ENCODE data around the gene NTM.
"Not testable (repeated sequence)": the region's sequence is repeated elsewhere in the genome, so short reads cannot be mapped to it uniquely, and the experiment has no call there.

The NTM gene

DNA sequence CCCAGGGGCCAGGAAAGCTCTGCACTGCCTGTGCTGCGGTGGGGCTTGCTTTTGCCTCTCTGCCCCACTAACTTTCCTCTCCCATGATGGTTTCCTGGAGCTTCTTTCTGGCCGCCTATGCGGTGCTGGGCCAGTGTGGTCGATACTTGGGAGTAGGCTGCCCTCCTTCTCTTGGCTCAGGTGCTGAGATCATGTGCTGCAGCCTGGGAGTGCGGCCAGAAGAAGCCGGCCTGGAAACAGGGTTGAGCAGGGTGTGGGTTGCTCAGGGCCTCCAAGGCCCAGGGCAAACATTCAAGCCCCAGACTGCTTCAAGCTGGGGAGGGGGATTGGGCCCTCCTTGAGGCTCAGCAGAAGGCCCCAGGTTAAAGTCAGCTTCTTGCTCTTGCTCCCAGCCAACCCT is 125.0 kb downstream of the NTM start:
- ChIA-PET CTCF (interaction anchor here (0.6 to 0.7 kb wide), 5 partner anchors 16 to 1528 kb away, joined by 3 to 4 read pairs (median 3); no protein-coding TSS in a partner anchor), POLR2A (no interaction called here)
- TF ChIP-seq, protein P1, sequence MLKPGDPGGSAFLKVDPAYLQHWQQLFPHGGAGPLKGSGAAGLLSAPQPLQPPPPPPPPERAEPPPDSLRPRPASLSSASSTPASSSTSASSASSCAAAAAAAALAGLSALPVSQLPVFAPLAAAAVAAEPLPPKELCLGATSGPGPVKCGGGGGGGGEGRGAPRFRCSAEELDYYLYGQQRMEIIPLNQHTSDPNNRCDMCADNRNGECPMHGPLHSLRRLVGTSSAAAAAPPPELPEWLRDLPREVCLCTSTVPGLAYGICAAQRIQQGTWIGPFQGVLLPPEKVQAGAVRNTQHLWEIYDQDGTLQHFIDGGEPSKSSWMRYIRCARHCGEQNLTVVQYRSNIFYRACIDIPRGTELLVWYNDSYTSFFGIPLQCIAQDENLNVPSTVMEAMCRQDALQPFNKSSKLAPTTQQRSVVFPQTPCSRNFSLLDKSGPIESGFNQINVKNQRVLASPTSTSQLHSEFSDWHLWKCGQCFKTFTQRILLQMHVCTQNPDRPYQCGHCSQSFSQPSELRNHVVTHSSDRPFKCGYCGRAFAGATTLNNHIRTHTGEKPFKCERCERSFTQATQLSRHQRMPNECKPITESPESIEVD (tag by site-specific recombination; IDR thresholded peaks at IDR 0.05): no peak
- no peak for TF ChIP-seq ZNF24 (tag by site-specific recombination; IDR thresholded peaks at IDR 0.05)
- no peak for TF ChIP-seq ZNF561 (tag by site-specific recombination; IDR thresholded peaks at IDR 0.05; ENCODE audit: borderline replicate concordance)
- TF ChIP-seq ZNF837 (tag by site-specific recombination; IDR thresholded peaks at IDR 0.05): no peak
- TF ChIP-seq ZFP41 (tag by site-specific recombination; IDR thresholded peaks at IDR 0.05; ENCODE audit: borderline replicate concordance): no peak
- TF ChIP-seq ZNF654 (tag by site-specific recombination; IDR thresholded peaks at IDR 0.05; ENCODE audit: low read depth): no peak
- TF ChIP-seq, protein P2, sequence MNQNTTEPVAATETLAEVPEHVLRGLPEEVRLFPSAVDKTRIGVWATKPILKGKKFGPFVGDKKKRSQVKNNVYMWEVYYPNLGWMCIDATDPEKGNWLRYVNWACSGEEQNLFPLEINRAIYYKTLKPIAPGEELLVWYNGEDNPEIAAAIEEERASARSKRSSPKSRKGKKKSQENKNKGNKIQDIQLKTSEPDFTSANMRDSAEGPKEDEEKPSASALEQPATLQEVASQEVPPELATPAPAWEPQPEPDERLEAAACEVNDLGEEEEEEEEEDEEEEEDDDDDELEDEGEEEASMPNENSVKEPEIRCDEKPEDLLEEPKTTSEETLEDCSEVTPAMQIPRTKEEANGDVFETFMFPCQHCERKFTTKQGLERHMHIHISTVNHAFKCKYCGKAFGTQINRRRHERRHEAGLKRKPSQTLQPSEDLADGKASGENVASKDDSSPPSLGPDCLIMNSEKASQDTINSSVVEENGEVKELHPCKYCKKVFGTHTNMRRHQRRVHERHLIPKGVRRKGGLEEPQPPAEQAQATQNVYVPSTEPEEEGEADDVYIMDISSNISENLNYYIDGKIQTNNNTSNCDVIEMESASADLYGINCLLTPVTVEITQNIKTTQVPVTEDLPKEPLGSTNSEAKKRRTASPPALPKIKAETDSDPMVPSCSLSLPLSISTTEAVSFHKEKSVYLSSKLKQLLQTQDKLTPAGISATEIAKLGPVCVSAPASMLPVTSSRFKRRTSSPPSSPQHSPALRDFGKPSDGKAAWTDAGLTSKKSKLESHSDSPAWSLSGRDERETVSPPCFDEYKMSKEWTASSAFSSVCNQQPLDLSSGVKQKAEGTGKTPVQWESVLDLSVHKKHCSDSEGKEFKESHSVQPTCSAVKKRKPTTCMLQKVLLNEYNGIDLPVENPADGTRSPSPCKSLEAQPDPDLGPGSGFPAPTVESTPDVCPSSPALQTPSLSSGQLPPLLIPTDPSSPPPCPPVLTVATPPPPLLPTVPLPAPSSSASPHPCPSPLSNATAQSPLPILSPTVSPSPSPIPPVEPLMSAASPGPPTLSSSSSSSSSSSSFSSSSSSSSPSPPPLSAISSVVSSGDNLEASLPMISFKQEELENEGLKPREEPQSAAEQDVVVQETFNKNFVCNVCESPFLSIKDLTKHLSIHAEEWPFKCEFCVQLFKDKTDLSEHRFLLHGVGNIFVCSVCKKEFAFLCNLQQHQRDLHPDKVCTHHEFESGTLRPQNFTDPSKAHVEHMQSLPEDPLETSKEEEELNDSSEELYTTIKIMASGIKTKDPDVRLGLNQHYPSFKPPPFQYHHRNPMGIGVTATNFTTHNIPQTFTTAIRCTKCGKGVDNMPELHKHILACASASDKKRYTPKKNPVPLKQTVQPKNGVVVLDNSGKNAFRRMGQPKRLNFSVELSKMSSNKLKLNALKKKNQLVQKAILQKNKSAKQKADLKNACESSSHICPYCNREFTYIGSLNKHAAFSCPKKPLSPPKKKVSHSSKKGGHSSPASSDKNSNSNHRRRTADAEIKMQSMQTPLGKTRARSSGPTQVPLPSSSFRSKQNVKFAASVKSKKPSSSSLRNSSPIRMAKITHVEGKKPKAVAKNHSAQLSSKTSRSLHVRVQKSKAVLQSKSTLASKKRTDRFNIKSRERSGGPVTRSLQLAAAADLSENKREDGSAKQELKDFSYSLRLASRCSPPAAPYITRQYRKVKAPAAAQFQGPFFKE (tag by site-specific recombination; IDR thresholded peaks at IDR 0.05; ENCODE audit: borderline replicate concordance): no peak
- no peak for TF ChIP-seq ZNF785 (tag by site-specific recombination; IDR thresholded peaks at IDR 0.05)
- TF ChIP-seq, protein P3, sequence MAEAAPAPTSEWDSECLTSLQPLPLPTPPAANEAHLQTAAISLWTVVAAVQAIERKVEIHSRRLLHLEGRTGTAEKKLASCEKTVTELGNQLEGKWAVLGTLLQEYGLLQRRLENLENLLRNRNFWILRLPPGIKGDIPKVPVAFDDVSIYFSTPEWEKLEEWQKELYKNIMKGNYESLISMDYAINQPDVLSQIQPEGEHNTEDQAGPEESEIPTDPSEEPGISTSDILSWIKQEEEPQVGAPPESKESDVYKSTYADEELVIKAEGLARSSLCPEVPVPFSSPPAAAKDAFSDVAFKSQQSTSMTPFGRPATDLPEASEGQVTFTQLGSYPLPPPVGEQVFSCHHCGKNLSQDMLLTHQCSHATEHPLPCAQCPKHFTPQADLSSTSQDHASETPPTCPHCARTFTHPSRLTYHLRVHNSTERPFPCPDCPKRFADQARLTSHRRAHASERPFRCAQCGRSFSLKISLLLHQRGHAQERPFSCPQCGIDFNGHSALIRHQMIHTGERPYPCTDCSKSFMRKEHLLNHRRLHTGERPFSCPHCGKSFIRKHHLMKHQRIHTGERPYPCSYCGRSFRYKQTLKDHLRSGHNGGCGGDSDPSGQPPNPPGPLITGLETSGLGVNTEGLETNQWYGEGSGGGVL (tag by site-specific recombination; IDR thresholded peaks at IDR 0.05): no peak
- no peak for TF ChIP-seq ZNF266 (tag by site-specific recombination; IDR thresholded peaks at IDR 0.05; ENCODE audit: low read depth)
- TF ChIP-seq ZNF558 (tag by site-specific recombination; IDR thresholded peaks at IDR 0.05): no peak
- TF ChIP-seq ZNF274 (IDR thresholded peaks at IDR 0.05; ENCODE audit: low read length): no peak
- TF ChIP-seq ZNF274 (tag by site-specific recombination; IDR thresholded peaks at IDR 0.05; ENCODE audit: borderline replicate concordance): no peak
- Histone ChIP-seq H3K27ac (ENCODE audit: extremely low read depth, low read depth, low read length) (no peak overlapping the region), H3K4me1 (ENCODE audit: control insufficient read depth, insufficient read depth, low read length) (no peaks in the 10 kb centered on the region), H3K4me3 (ENCODE audit: low read depth, low read length) (no peak overlapping the region), H3K9me3 (ENCODE audit: control insufficient read depth, insufficient read depth, low read depth, low read length) (no peaks in the 10 kb centered on the region), H3K36me3 (ENCODE audit: control insufficient read depth in 2 of 2, insufficient read depth in 1 of 2, low read length in 2 of 2) (no peaks in the 10 kb centered on the region)

DNA sequence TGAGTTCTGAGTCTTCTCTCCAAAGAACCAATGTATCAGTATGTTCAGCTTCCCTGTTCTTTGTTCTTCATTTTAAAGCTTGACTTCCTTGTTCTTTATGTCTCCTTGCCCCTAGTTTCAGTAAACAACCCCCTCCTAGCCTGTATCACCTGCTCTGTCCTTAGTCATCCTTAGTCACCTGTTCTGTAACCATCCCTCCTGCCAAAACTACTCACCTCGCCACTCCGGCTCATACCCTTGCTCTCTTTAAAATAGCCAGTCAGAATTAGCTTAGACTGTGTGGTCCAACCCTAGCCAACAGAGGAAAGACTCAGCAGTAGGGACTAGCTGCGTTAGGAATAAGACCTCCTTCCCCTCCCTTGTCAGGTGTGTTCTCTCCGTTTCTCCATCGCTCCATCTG is 127.3 kb downstream of the NTM start:
- H3K4me1 ChIP-seq (ENCODE audit: control insufficient read depth, insufficient read depth, low read length); H3K36me3 ChIP-seq (ENCODE audit: control insufficient read depth in 2 of 2, insufficient read depth in 1 of 2, low read length in 2 of 2); H3K27ac ChIP-seq (ENCODE audit: extremely low read depth, low read depth, low read length); POLR2A ChIA-PET; H3K4me3 ChIP-seq (ENCODE audit: low read depth, low read length); H3K9me3 ChIP-seq (ENCODE audit: control insufficient read depth, insufficient read depth, low read depth, low read length); CTCF ChIA-PET: not testable (repeated sequence)

Data from HEK293 (cell line).